ENCODE data around the gene TRPC1.

TRPC1 gene

DNA sequence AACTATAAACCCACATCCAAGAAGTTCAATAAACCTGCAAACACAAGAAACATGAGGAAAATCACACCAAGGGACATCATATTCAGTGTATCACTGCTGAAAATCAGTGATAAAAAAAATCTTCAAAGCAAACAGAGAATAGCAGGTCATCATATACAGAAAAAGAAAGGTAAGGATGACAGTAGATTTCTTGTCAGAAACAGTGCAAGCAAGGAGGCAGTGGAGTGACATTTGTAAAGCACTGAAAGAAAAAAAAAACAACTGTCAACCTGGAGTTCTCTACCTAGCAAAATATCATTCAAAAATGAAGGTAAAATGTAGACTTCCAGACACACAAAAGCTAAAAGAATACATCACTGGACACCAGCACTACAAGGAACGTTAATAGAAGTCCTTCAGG, 71.5 kb downstream of the TRPC1 start:
- H3K4me1 ChIP-seq (ENCODE audit: control insufficient read depth, insufficient read depth, low read length) = peaks cover 20% of the 10 kb centered on the region; the same call in 1 of the 2 replicates
- no peak overlapping the region for H3K9ac ChIP-seq (ENCODE audit: low read depth, low read length)
- H3K9me3 ChIP-seq (ENCODE audit: control insufficient read depth, insufficient read depth, low read length) = no peaks in the 10 kb centered on the region
- no peaks in the 10 kb centered on the region for H3K36me3 ChIP-seq (ENCODE audit: control insufficient read depth, insufficient read depth, low read length)
- no peaks in the 10 kb centered on the region for H3K27me3 ChIP-seq (ENCODE audit: control insufficient read depth, insufficient read depth, low read length)
- no peak overlapping the region for H3K4me3 ChIP-seq (ENCODE audit: low read depth, low read length)
- H3K27ac ChIP-seq (ENCODE audit: low read depth, low read length) = no peak overlapping the region

DNA sequence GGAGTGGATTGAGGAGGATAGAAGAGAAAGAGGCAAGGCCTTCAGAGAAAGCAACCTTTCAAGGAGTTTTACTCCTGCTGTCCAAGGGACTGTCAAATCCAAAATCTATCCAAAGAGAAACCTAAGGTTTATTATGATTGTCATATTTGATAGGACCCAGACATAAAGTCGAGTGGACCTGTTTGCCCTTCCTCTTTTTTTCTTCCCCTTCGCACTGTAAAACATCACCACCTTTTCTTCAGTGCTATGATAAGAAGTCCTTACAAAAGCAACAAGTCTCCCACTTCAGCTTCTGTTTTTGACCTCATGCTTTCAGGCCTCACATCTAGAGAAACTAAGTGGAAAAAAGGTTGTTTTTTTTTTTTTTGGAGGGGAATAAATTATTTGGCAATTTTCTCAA, 73.0 kb downstream of the TRPC1 start:
- H3K9me3 ChIP-seq (ENCODE audit: control insufficient read depth, insufficient read depth, low read length) = no peaks in the 10 kb centered on the region
- H3K27ac ChIP-seq (ENCODE audit: low read depth, low read length) = no peak overlapping the region
- no peak overlapping the region for H3K9ac ChIP-seq (ENCODE audit: low read depth, low read length)
- H3K27me3 ChIP-seq (ENCODE audit: control insufficient read depth, insufficient read depth, low read length) = no peaks in the 10 kb centered on the region
- H3K36me3 ChIP-seq (ENCODE audit: control insufficient read depth, insufficient read depth, low read length) = no peaks in the 10 kb centered on the region
- H3K4me1 ChIP-seq (ENCODE audit: control insufficient read depth, insufficient read depth, low read length) = peaks cover 27% of the 10 kb centered on the region
- no peak overlapping the region for H3K4me3 ChIP-seq (ENCODE audit: low read depth, low read length)

DNA sequence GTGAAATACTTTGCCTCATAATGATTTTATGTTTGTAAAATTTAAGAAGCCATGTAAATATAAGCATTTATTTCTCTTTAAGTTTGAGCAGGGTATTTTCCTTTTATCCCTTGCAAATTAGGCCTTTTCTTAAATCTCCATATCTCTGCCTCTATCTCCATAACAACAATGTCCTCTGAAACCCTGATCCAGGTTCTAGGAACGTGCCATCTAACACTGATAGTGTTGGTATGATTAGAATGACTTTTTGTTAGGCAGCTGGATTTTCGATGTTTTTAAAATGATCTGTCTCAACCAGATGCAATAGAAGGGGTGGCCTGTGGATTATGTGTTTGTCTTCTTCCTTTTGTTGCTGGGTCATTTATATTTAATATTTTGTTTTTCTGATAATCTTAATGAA, 77.9 kb downstream of the TRPC1 start:
- Histone ChIP-seq H3K36me3 (ENCODE audit: control insufficient read depth, insufficient read depth, low read length) (peaks cover 18% of the 10 kb centered on the region), H3K27me3 (ENCODE audit: control insufficient read depth, insufficient read depth, low read length) (no peaks in the 10 kb centered on the region), H3K4me3 (ENCODE audit: low read depth, low read length) (no peak overlapping the region), H3K4me1 (ENCODE audit: control insufficient read depth, insufficient read depth, low read length) (peaks cover 15% of the 10 kb centered on the region), H3K27ac (ENCODE audit: low read depth, low read length) (no peak overlapping the region), H3K9me3 (ENCODE audit: control insufficient read depth, insufficient read depth, low read length) (no peaks in the 10 kb centered on the region), H3K9ac (ENCODE audit: low read depth, low read length) (no peak overlapping the region)

DNA sequence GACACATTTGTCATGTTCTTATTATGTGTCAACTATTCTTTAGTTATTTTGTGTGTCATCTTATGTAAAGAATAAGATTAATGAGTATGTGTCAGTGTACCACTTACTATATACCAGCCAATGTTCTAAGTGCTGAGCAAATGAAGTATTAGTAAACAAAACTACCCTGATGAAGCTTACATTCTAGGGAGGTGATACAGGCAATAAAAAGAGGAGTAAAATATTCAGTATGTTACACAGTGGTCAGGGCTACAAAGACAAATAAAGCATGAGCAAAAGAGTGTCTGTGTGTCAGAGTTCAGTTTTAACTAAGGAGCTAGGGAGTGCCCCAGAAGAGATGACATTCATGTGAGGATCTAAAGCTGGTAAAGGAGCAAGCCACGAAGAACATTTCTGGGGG, 79.1 kb downstream of the TRPC1 start:
- H3K9me3 ChIP-seq (ENCODE audit: control insufficient read depth, insufficient read depth, low read length) = no peaks in the 10 kb centered on the region
- H3K9ac ChIP-seq (ENCODE audit: low read depth, low read length) = no peak overlapping the region
- peaks cover 18% of the 10 kb centered on the region for H3K36me3 ChIP-seq (ENCODE audit: control insufficient read depth, insufficient read depth, low read length)
- H3K4me1 ChIP-seq (ENCODE audit: control insufficient read depth, insufficient read depth, low read length) = peaks cover 15% of the 10 kb centered on the region
- H3K27me3 ChIP-seq (ENCODE audit: control insufficient read depth, insufficient read depth, low read length) = no peaks in the 10 kb centered on the region
- no peak overlapping the region for H3K4me3 ChIP-seq (ENCODE audit: low read depth, low read length)
- H3K27ac ChIP-seq (ENCODE audit: low read depth, low read length) = no peak overlapping the region

DNA sequence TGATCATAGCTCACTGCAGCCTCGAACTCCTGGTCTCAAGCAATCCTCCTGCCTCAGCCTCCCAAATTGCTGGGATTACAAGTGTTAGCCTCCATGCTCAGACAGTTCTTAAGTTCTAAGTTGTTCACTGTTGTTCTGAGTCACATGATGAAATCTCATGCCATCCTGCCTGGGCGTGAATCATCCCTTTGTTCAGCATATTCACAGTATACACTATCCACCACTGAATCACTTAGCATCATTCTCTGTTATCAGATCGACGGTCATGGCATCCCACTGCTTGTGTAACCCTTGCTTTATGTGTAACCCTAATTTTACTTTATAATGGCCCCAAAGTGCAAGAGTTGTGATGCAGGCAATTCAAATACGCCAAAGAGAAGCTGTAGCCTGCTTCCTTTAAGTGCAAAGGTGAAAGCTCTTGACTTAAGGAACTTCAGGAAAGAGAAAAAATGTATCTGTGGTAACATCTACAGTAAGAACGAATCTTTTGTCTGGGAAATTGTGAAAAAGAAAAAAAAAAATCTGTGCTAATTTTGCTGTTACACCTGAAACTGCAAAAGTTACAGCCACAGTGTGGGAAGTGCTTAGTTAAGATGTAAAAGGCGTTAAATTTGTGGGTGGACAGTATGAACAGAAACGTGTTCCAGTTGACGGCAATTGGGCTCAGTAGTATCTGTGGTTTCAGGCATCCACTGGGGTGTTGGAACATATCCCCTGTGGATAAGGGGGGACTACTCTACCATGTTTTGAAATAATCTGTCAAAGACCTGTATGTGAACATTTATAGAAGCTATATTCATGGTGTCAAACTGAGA, 84.5 kb downstream of the TRPC1 start:
- Histone ChIP-seq H3K27ac (ENCODE audit: low read depth, low read length) (no peak overlapping the region), H3K27me3 (ENCODE audit: control insufficient read depth, insufficient read depth, low read length) (no peaks in the 10 kb centered on the region)

DNA sequence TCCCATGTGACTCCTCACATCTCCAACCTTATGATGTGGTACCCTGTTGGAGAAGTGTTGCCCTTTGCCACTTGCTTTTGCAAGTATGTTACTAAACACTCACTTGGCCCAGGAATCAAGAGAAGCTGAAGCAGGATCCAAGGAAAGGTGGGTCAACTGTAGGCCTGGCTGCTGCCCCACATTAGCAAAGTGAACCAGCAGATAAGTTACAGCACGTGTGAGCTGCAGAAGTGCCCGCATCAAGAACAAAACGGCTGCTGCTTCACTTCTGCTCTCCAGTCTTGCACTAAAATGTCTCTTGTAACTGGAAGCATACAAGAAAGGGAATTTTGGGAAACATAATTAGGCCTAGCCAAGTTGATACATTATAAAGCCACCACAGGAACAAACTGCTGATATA, 85.4 kb downstream of the TRPC1 start:
- Histone ChIP-seq H3K4me3 (ENCODE audit: low read depth, low read length) (no peak overlapping the region), H3K4me1 (ENCODE audit: control insufficient read depth, insufficient read depth, low read length) (no peaks in the 10 kb centered on the region), H3K27ac (ENCODE audit: low read depth, low read length) (no peak overlapping the region), H3K9me3 (ENCODE audit: control insufficient read depth, insufficient read depth, low read length) (no peaks in the 10 kb centered on the region), H3K27me3 (ENCODE audit: control insufficient read depth, insufficient read depth, low read length) (no peaks in the 10 kb centered on the region), H3K36me3 (ENCODE audit: control insufficient read depth, insufficient read depth, low read length) (peaks cover 16% of the 10 kb centered on the region), H3K9ac (ENCODE audit: low read depth, low read length) (no peak overlapping the region)

More for the DNA sequence above, 84.5 kb downstream of the TRPC1 start:
- Histone ChIP-seq H3K9me3 (ENCODE audit: control insufficient read depth, insufficient read depth, low read length) (no peaks in the 10 kb centered on the region), H3K36me3 (ENCODE audit: control insufficient read depth, insufficient read depth, low read length) (peaks cover 18% of the 10 kb centered on the region), H3K4me1 (ENCODE audit: control insufficient read depth, insufficient read depth, low read length) (no peaks in the 10 kb centered on the region), H3K9ac (ENCODE audit: low read depth, low read length) (no peak overlapping the region), H3K4me3 (ENCODE audit: low read depth, low read length) (no peak overlapping the region)

DNA sequence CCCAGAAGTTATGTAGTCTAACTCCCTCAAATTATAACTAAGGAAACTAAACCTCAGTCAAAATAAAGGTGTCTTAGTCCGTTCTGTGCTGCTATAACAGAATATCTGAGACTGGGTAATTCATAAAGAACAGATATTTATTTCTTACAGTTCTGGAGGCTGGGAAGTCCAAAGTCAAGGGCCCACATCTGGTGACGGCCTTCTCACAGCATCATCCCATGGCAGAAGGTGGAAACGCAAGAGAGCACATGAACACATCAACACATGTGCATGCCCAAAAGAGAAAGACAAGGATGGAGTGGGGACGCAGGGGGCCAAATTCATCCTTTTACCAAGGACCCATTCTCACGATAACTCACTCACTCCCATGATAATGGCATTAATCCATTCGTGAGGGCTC, 92.0 kb downstream of the TRPC1 start:
- peaks cover 3% of the 10 kb centered on the region; the same call in 1 of the 2 replicates for H3K36me3 ChIP-seq (ENCODE audit: control insufficient read depth, insufficient read depth, low read length)
- no peaks in the 10 kb centered on the region for H3K27me3 ChIP-seq (ENCODE audit: control insufficient read depth, insufficient read depth, low read length)
- no peak overlapping the region for H3K27ac ChIP-seq (ENCODE audit: low read depth, low read length)
- H3K4me3 ChIP-seq (ENCODE audit: low read depth, low read length) = no peak overlapping the region
- H3K9me3 ChIP-seq (ENCODE audit: control insufficient read depth, insufficient read depth, low read length) = no peaks in the 10 kb centered on the region
- H3K4me1 ChIP-seq (ENCODE audit: control insufficient read depth, insufficient read depth, low read length) = no peaks in the 10 kb centered on the region
- no peak overlapping the region for H3K9ac ChIP-seq (ENCODE audit: low read depth, low read length)

DNA sequence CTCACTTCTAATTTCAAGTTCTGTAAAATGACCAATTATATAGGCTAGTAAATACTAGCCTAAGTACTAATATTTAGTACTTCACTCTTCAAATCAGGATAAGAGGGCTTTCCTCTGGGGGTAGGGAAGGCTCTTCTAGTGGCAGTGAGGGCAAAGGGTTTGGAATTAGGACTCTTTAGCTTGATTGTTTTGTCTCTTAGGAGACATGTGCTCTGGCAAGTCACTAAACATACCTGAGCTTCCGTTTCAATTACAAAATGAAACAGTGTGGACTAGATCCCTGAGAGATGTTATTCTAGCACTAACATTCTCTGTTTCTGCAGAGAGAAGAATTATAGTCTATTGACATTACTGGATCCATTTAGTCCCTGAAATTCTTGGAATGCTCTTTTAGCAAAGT, 93.5 kb downstream of the TRPC1 start:
- Histone ChIP-seq H3K27ac (ENCODE audit: low read depth, low read length) (no peak overlapping the region), H3K9ac (ENCODE audit: low read depth, low read length) (no peak overlapping the region)

DNA sequence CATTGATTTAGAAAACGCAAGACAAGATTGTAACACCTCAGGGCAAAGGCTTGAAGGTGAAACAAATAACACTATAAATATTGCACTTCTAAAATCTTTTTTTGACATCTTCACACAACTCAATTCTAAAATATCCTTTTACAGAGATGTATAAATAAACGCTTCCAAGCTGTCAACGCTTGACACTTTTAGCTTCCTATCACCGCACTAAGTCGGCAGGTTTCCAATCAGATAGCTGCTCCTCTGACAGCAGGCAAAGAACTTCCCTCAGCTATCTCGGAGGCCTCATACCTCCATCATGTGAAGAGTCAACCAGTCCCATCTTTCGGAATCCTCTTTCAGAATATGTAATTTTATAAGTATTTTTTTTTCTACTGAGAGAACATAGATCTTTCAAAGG, 94.1 kb downstream of the TRPC1 start:
- Histone ChIP-seq H3K9ac (ENCODE audit: low read depth, low read length) (no peak overlapping the region), H3K36me3 (ENCODE audit: control insufficient read depth, insufficient read depth, low read length) (peaks cover 3% of the 10 kb centered on the region; the same call in 1 of the 2 replicates), H3K27me3 (ENCODE audit: control insufficient read depth, insufficient read depth, low read length) (no peaks in the 10 kb centered on the region), H3K4me3 (ENCODE audit: low read depth, low read length) (no peak overlapping the region), H3K9me3 (ENCODE audit: control insufficient read depth, insufficient read depth, low read length) (no peaks in the 10 kb centered on the region), H3K27ac (ENCODE audit: low read depth, low read length) (no peak overlapping the region), H3K4me1 (ENCODE audit: control insufficient read depth, insufficient read depth, low read length) (no peaks in the 10 kb centered on the region)

More for the DNA sequence above, 93.5 kb downstream of the TRPC1 start:
- Histone ChIP-seq H3K9me3 (ENCODE audit: control insufficient read depth, insufficient read depth, low read length) (no peaks in the 10 kb centered on the region), H3K4me3 (ENCODE audit: low read depth, low read length) (no peak overlapping the region), H3K4me1 (ENCODE audit: control insufficient read depth, insufficient read depth, low read length) (no peaks in the 10 kb centered on the region), H3K36me3 (ENCODE audit: control insufficient read depth, insufficient read depth, low read length) (peaks cover 3% of the 10 kb centered on the region; the same call in 1 of the 2 replicates), H3K27me3 (ENCODE audit: control insufficient read depth, insufficient read depth, low read length) (no peaks in the 10 kb centered on the region)

DNA sequence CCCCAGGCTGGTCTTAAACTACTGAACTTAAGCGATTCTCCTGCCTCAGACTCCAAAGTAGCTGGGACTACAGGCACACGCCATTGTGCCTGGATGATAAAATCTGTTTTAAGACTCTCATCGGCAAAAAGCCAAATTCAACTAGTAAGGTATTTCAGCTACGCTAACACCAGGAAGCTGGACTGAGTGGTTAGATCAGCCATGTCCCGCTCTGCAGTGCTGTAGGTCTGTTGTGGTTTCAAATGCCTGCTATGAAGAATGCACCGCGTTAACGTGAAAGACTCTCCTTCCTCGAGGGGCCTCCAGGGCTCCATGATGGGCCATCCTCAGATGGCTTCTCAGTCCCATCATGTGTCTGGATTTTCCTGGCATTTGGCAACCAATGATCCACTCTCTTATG, 94.8 kb downstream of the TRPC1 start:
- no peaks in the 10 kb centered on the region for H3K9me3 ChIP-seq (ENCODE audit: control insufficient read depth, insufficient read depth, low read length)
- no peaks in the 10 kb centered on the region for H3K4me1 ChIP-seq (ENCODE audit: control insufficient read depth, insufficient read depth, low read length)
- H3K27ac ChIP-seq (ENCODE audit: low read depth, low read length) = no peak overlapping the region
- no peak overlapping the region for H3K4me3 ChIP-seq (ENCODE audit: low read depth, low read length)
- no peak overlapping the region for H3K9ac ChIP-seq (ENCODE audit: low read depth, low read length)
- H3K27me3 ChIP-seq (ENCODE audit: control insufficient read depth, insufficient read depth, low read length) = no peaks in the 10 kb centered on the region
- H3K36me3 ChIP-seq (ENCODE audit: control insufficient read depth, insufficient read depth, low read length) = peaks cover 3% of the 10 kb centered on the region; the same call in 1 of the 2 replicates

DNA sequence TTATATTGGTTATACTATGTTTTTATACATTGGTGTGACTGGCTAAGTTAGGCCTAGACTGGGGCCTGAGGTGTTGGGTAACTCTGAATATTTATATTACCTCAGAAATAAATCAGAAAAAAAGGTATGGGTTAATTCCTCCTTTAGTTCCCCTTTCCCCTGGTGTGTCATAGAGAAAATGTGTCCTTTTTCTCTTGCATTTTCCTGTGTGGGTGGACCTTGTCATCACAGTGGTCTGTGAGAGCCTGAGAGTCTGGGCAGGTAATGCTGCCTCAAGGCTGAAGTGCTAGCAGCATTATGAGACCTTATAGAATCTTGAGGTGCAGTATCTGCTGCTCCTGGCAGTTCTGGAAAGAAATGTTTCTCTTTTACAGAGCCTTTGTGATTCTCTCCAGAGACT, 95.3 kb downstream of the TRPC1 start:
- Histone ChIP-seq H3K9me3 (ENCODE audit: control insufficient read depth, insufficient read depth, low read length) (no peaks in the 10 kb centered on the region), H3K27ac (ENCODE audit: low read depth, low read length) (no peak overlapping the region), H3K4me1 (ENCODE audit: control insufficient read depth, insufficient read depth, low read length) (no peaks in the 10 kb centered on the region), H3K36me3 (ENCODE audit: control insufficient read depth, insufficient read depth, low read length) (peaks cover 3% of the 10 kb centered on the region; the same call in 1 of the 2 replicates), H3K4me3 (ENCODE audit: low read depth, low read length) (no peak overlapping the region), H3K27me3 (ENCODE audit: control insufficient read depth, insufficient read depth, low read length) (no peaks in the 10 kb centered on the region), H3K9ac (ENCODE audit: low read depth, low read length) (no peak overlapping the region)
